H1 (cell line): Measurements from ENCODE around the gene TSC22D4. TPM values are rescaled to one million over a fixed set of nuclear protein-coding genes. Genes with fewer than 3 reads are reported as not detected.
"Not testable (repeated sequence)": the region's sequence is repeated elsewhere in the genome, so short reads cannot be mapped to it uniquely, and the experiment has no call there.

Experiments
- CTCF ChIA-PET: fragments of 300-600 bp; sonication (Branson Sonifier 250); formaldehyde crosslinking; loops from one replicate; lab custom pipeline; 2021; ENCODE audit not compliant: partially characterized antibody; lab: Charles Lee
- POLR2A ChIA-PET: fragments of 300-600 bp; sonication (Branson Sonifier 250); formaldehyde crosslinking; loops from one replicate; lab custom pipeline; 2021; ENCODE audit warnings: inconsistent platforms; ENCODE audit not compliant: partially characterized antibody; lab: Charles Lee
- DNase-seq, 2 experiments: peaks; one replicate each; pipeline versions ENCODE4 v3.0.0 to v3.0.0-alpha.2; 2010 to 2022; ENCODE audit warnings: low spot score in 2 of 2, low read depth in 1 of 2, mixed read lengths in 1 of 2
- FAIRE-seq: peaks from 2 replicates; lab custom pipeline; 2011; peaks lifted over from hg19 to GRCh38; lab: Jason Lieb, UNC
- H2AFZ ChIP-seq: 2 replicates; pipeline ENCODE4 v1.8.1; 2012; ENCODE audit warnings: low read length, inconsistent platforms
- H2AK5ac ChIP-seq: 2 replicates; pipeline ENCODE4 v1.6.1; 2013; ENCODE audit warnings: low read depth, low read length
- H2BK120ac ChIP-seq: replicated peaks from 2 replicates; pipeline ENCODE3; 2013; ENCODE audit warnings: low read depth, low read length, inconsistent platforms
- H2BK12ac ChIP-seq: 2 replicates; pipeline ENCODE4 v1.6.1; 2013; ENCODE audit warnings: low read depth, low read length
- H2BK15ac ChIP-seq: 2 replicates; pipeline ENCODE4 v1.6.1; 2013; ENCODE audit warnings: low read length
- H2BK20ac ChIP-seq: 2 replicates; pipeline ENCODE4 v1.6.1; 2013; ENCODE audit warnings: low read length
- H2BK5ac ChIP-seq: 2 replicates; pipeline ENCODE4 v1.6.1; 2013; ENCODE audit warnings: low read depth, low read length
- H3K14ac ChIP-seq: 2 replicates; pipeline ENCODE4 v1.6.1; 2013; ENCODE audit warnings: inconsistent platforms; ENCODE audit not compliant: insufficient read length
- H3K18ac ChIP-seq: 2 replicates; pipeline ENCODE4 v1.6.1; 2013; ENCODE audit warnings: low read length; ENCODE audit errors: extremely low read depth
- H3K23ac ChIP-seq: 2 replicates; pipeline ENCODE4 v1.6.1; 2013; ENCODE audit warnings: inconsistent platforms; ENCODE audit not compliant: insufficient read length
- H3K23me2 ChIP-seq: 2 replicates; pipeline ENCODE4 v1.6.1; 2013; ENCODE audit warnings: low read depth, low read length
- H3K27ac ChIP-seq: 2 replicates; pipeline ENCODE4 v1.6.1; 2011; ENCODE audit warnings: low read depth, low read length, inconsistent platforms
- H3K27me3 ChIP-seq, 4 experiments: replicated peaks in 1 of 4; 1 replicate in 1 of 4; 2 replicates in 3 of 4; pipeline versions ENCODE4 v1.6.1 to v1.8.1; 2011 to 2013; ENCODE audit warnings: low read length in 3 of 4, mild to moderate bottlenecking in 3 of 4, inconsistent platforms in 2 of 4, mixed read lengths in 2 of 4, moderate library complexity in 1 of 4; ENCODE audit not compliant: control insufficient read depth in 3 of 4, insufficient read depth in 3 of 4; ENCODE audit errors: extremely low read depth in 1 of 4
- H3K36me3 ChIP-seq, 4 experiments: 2 replicates each; pipeline versions ENCODE4 v1.6.1 to v1.8.1; 2011 to 2013; ENCODE audit warnings: mild to moderate bottlenecking in 4 of 4, low read length in 3 of 4, moderate library complexity in 2 of 4, control low read depth in 1 of 4, inconsistent platforms in 1 of 4; ENCODE audit not compliant: insufficient read depth in 4 of 4, control insufficient read depth in 2 of 4
- H3K4ac ChIP-seq: replicated peaks from 2 replicates; pipeline ENCODE3; 2013; ENCODE audit warnings: low read length, low read depth, mixed read lengths, inconsistent platforms; ENCODE audit not compliant: insufficient read length
- H3K4me1 ChIP-seq, 4 experiments: replicated peaks in 1 of 4; 1 replicate in 1 of 4; 2 replicates in 3 of 4; pipeline versions ENCODE4 v1.6.1 to v1.8.1; 2011 to 2013; ENCODE audit warnings: low read length in 3 of 4, inconsistent platforms in 2 of 4, mixed read lengths in 1 of 4; ENCODE audit not compliant: insufficient read depth in 4 of 4, control insufficient read depth in 3 of 4
- H3K4me2 ChIP-seq, 2 experiments: 2 replicates each; pipeline versions ENCODE4 v1.6.1 to v1.8.1; 2011 to 2013; ENCODE audit warnings: low read depth in 2 of 2, low read length in 2 of 2, control low read depth in 1 of 2, inconsistent platforms in 1 of 2, mild to moderate bottlenecking in 1 of 2; ENCODE audit not compliant: insufficient read depth in 1 of 2
- H3K4me3 ChIP-seq, 4 experiments: fragments of 200-600, 300-600 bp in 1 of 4; sonication (generic), shearing (Covaris generic), sonication (Bioruptor Twin) in 1 of 4; 2 replicates each; pipeline versions ENCODE4 v1.5.1 to v1.8.1; 2011 to 2016; ENCODE audit warnings: low read length in 4 of 4, low read depth in 3 of 4, control low read depth in 2 of 4, inconsistent platforms in 2 of 4, mild to moderate bottlenecking in 2 of 4, mixed read lengths in 1 of 4, moderate library complexity in 1 of 4; ENCODE audit not compliant: insufficient read depth in 2 of 4; ENCODE audit errors: extremely low read depth in 1 of 4
- H3K56ac ChIP-seq: replicated peaks from 2 replicates; pipeline ENCODE3; 2013; ENCODE audit warnings: low read depth, mild to moderate bottlenecking, mixed read lengths, low read length, inconsistent platforms; ENCODE audit not compliant: insufficient read length
- H3K79me1 ChIP-seq: 2 replicates; pipeline ENCODE4 v1.6.1; 2013; ENCODE audit warnings: low read depth, low read length, control low read depth
- H3K79me2 ChIP-seq, 2 experiments: 2 replicates each; pipeline versions ENCODE4 v1.6.1 to v1.8.1; 2012 to 2013; ENCODE audit warnings: low read length in 2 of 2, mild to moderate bottlenecking in 2 of 2, inconsistent platforms in 1 of 2; ENCODE audit not compliant: insufficient read depth in 2 of 2, control insufficient read depth in 1 of 2
- H3K9ac ChIP-seq, 4 experiments: replicated peaks in 1 of 4; 1 replicate in 1 of 4; 2 replicates in 3 of 4; pipeline versions ENCODE4 v1.6.1 to v1.8.1; 2011 to 2013; ENCODE audit warnings: low read depth in 3 of 4, low read length in 3 of 4, control low read depth in 2 of 4, mild to moderate bottlenecking in 2 of 4, moderate library complexity in 2 of 4, inconsistent platforms in 1 of 4; ENCODE audit errors: extremely low read depth in 1 of 4
- H3K9me3 ChIP-seq, 2 experiments: 2 replicates each; pipeline versions ENCODE4 v1.6.1 to v1.8.1; 2012 to 2013; ENCODE audit warnings: mild to moderate bottlenecking in 2 of 2, moderate library complexity in 2 of 2, control low read depth in 1 of 2, inconsistent platforms in 1 of 2, low read depth in 1 of 2, low read length in 1 of 2, mixed read lengths in 1 of 2; ENCODE audit not compliant: insufficient read depth in 2 of 2
- H4K20me1 ChIP-seq, 2 experiments: replicated peaks in 1 of 2; 2 replicates each; pipeline versions ENCODE3 to v1.8.1; 2011 to 2013; ENCODE audit warnings: inconsistent platforms in 2 of 2, low read length in 2 of 2, mild to moderate bottlenecking in 1 of 2; ENCODE audit not compliant: insufficient read depth in 2 of 2, control insufficient read depth in 1 of 2
- H4K5ac ChIP-seq: 2 replicates; pipeline ENCODE4 v1.6.1; 2013; ENCODE audit warnings: low read length, low read depth, mixed read lengths, inconsistent platforms; ENCODE audit not compliant: insufficient read length
- H4K8ac ChIP-seq: 2 replicates; pipeline ENCODE4 v1.8.0; 2013; ENCODE audit warnings: mild to moderate bottlenecking, moderate library complexity, low read length, inconsistent platforms; ENCODE audit not compliant: insufficient read depth; ENCODE audit errors: extremely low read depth
- H4K91ac ChIP-seq: replicated peaks from 2 replicates; pipeline ENCODE3; 2013; ENCODE audit warnings: low read length, mixed read lengths, inconsistent platforms; ENCODE audit not compliant: insufficient read length
- ASH2L ChIP-seq: fragments of 200-600, 300-600 bp; sonication (generic); IDR thresholded peaks from one replicate; pipeline ENCODE4 v1.7.1; 2017; ENCODE audit warnings: low read length
- EP300 ChIP-seq, 2 experiments: IDR thresholded peaks; 1 replicate in 1 of 2; 2 replicates in 1 of 2; pipeline ENCODE4 v1.6.1; 2011 to 2012; ENCODE audit warnings: low read depth in 2 of 2, low read length in 2 of 2, mild to moderate bottlenecking in 2 of 2, borderline replicate concordance in 1 of 2, inconsistent platforms in 1 of 2, moderate library complexity in 1 of 2
- WGBS, 2 experiments: shearing (Covaris generic) in 1 of 2; methylation state at CpG; one replicate each; pipeline versions ENCODE4 v1.1.6 to v1.1.7; 2013 to 2015; ENCODE audit warnings: low lambda C conversion rate in 2 of 2, mixed read lengths in 2 of 2, inconsistent platforms in 1 of 2, low coverage in 1 of 2, missing lambda C conversion rate in 1 of 2; ENCODE audit not compliant: insufficient replicate concordance in 2 of 2, insufficient coverage in 1 of 2, insufficient read length in 1 of 2; ENCODE audit errors: extremely low coverage in 1 of 2, missing lambda C conversion rate in 1 of 2; 5-methylcytosine and 5-hydroxymethylcytosine counted together
- polyA plus RNA-seq, 7 experiments: library from polyadenylated mRNA; depleted of rRNA in 3 of 7; stranded (reverse) in 5 of 7; unstranded in 2 of 7; fragments of >200 nt in 5 of 7; fragments of 200-250 nt in 2 of 7; gene quantifications; 1 replicate in 5 of 7; 2 replicates in 1 of 7; 4 replicates in 1 of 7; pipeline versions ENCODE4 v1.2.1 to v1.2.3, GENCODE V29; 2011 to 2013; ENCODE audit warnings: missing spikeins in 2 of 7, mixed read lengths in 2 of 7
- total RNA-seq: library from RNA; stranded (reverse); fragmentation: NEBNext Ultra II Directional; extraction: Animal tissue kit (Norgen Biotek cat#: 25700); gene quantifications from 2 replicates; pipeline ENCODE4 v1.2.1, GENCODE V29; 2021

TSC22D4 gene
- total and polyA plus RNA-seq, 2 of the 8 experiments (the other 6 are each of a cell fraction or from before 2014, with no cell fraction given) = 13.2 to 20.3 TPM

GRCh38 chr7:100478958-100479660 lies at the start of gene TSC22D4 (continued):
- no peak; a peak in 1 of 3 replicates for TF ChIP-seq EP300 (IDR thresholded peaks at IDR 0.05; ENCODE audit: borderline replicate concordance in 1 of 2, low read depth in 2 of 2, low read length in 2 of 2)
- TF ChIP-seq ASH2L = no peak
- TF ChIP-seq, all 59 proteins: peak for 19

DNA sequence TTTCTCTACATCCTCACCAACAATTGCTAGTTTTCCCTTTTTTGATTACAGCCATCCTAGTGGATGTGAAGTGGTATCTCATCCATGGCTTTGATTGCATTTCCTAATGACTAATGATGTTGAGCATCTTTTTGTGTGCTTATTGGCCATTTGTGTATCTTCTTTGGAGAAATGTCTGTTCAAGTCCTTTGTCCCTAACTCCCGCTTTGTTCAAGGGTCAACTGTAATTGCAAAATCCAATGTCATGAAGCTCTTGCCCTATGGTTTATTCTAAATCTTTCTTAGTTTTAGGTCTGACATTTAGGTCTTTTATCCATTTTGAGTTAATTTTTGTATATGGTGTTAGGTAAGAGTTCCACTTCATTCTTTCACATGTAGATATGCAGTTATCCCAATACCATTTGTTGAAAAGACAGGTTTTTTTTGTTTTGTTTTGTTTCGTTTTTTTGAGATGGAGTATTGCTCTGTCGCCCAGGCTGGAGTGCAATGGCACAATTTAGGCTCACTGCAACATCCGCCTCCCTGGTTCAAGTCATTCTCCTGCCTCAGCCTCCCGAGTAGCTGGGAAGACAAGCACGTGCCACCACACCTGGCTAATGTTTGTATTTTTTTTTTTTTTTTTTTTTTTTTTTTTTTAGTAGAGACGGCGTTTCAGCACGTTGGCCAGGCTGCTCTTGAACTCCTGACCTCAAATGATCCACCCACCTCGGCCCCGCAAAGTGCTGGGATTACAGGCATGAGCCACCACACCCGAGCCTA lies 49.3 kb upstream of the TSC22D4 start:
- H4K20me1 ChIP-seq, H3K27me3 ChIP-seq, H3K9me3 ChIP-seq, H2BK15ac ChIP-seq, H4K5ac ChIP-seq, H3K27ac ChIP-seq, H3K4me3 ChIP-seq, H2BK120ac ChIP-seq, DNase-seq, H2AFZ ChIP-seq, H2BK20ac ChIP-seq, H3K36me3 ChIP-seq, H3K23ac ChIP-seq, H3K79me2 ChIP-seq, H2BK5ac ChIP-seq, H3K18ac ChIP-seq, H3K79me1 ChIP-seq, H4K8ac ChIP-seq, H3K23me2 ChIP-seq, FAIRE-seq, H2AK5ac ChIP-seq, H3K4ac ChIP-seq, H4K91ac ChIP-seq, H3K4me1 ChIP-seq, H3K56ac ChIP-seq, H3K4me2 ChIP-seq, H2BK12ac ChIP-seq, H3K9ac ChIP-seq, H3K14ac ChIP-seq: not testable (repeated sequence)
- ChIA-PET CTCF (interaction anchor here (0.8 to 1.5 kb wide), 2 partner anchors 10 to 31 kb away, joined by 3 to 5 read pairs; no protein-coding TSS in a partner anchor), POLR2A (interaction anchor here (1.1 to 1.2 kb wide), 2 partner anchors 8 to 14 kb away, joined by 3 read pairs; no protein-coding TSS in a partner anchor)
- 88% methylated on average over 9 of the region's 12 CpGs; no CpG with 5 or more reads in 1 of the 2 experiments for WGBS, 2 experiments
